BLaER1 (cell line): ENCODE data around the gene CACNA1C.

Experiments
- H3K27ac ChIP-seq: shearing (Covaris generic); formaldehyde crosslinking; 2 replicates; pipeline ENCODE4 v1.8.1; 2022
- H3K27me3 ChIP-seq: shearing (Covaris generic); formaldehyde crosslinking; 2 replicates; pipeline ENCODE4 v1.8.1; 2022
- H3K36me3 ChIP-seq: shearing (Covaris generic); formaldehyde crosslinking; 2 replicates; pipeline ENCODE4 v1.8.1; 2022
- H3K4me1 ChIP-seq: shearing (Covaris generic); formaldehyde crosslinking; 2 replicates; pipeline ENCODE4 v1.8.1; 2022
- H3K4me2 ChIP-seq: shearing (Covaris generic); formaldehyde crosslinking; 2 replicates; pipeline ENCODE4 v1.8.1; 2022
- H3K4me3 ChIP-seq: shearing (Covaris generic); formaldehyde crosslinking; 2 replicates; pipeline ENCODE4 v1.8.1; 2022
- H3K9ac ChIP-seq: shearing (Covaris generic); formaldehyde crosslinking; 2 replicates; pipeline ENCODE4 v1.8.1; 2022
- H3K9me3 ChIP-seq: shearing (Covaris generic); formaldehyde crosslinking; 2 replicates; pipeline ENCODE4 v1.8.1; 2022
- H4K20me1 ChIP-seq: shearing (Covaris generic); formaldehyde crosslinking; 2 replicates; pipeline ENCODE4 v1.8.1; 2022
- Cebpa-rat ChIP-seq: shearing (Covaris generic); IDR thresholded peaks from 2 replicates; pipeline ENCODE4 v1.8.1; 2022

CACNA1C gene

DNA sequence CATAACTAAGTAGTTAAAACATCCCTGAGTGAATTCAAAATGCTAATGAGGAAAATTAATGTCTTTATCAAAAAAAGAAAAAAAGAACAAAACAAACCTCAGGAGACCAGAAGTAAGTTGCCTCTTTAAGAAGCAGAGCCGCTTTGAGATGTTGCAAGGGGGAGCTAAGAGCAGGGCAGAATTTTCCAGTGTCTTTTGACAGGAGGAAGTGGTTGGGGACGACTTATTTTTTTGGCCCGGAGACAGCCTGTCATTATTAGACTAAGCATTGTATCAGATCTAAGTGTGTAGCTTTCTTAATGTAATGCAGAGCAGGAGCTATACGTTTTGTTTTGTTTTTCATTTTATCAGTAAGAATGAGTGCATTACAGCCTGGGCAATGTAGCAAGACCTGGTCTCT lies 206.6 kb downstream of the CACNA1C start:
- peaks cover 27% of the 10 kb centered on the region for H3K4me1 ChIP-seq
- peak overlapping the region; percentile 62 for H3K4me2 ChIP-seq
- H3K27me3 ChIP-seq: no peaks in the 10 kb centered on the region
- no peaks in the 10 kb centered on the region for H4K20me1 ChIP-seq
- no peak overlapping the region for H3K4me3 ChIP-seq
- H3K36me3 ChIP-seq: no peaks in the 10 kb centered on the region
- TF ChIP-seq Cebpa-rat: no peak
- H3K9ac ChIP-seq: peak overlapping the region; percentile 10; the same call in 1 of the 2 replicates
- H3K27ac ChIP-seq: no peak overlapping the region; the same call in 1 of the 2 replicates
- peaks cover 14% of the 10 kb centered on the region for H3K9me3 ChIP-seq

- H3K36me3 ChIP-seq: no peaks in the 10 kb centered on the region
- no peak overlapping the region for H3K9ac ChIP-seq
- no peak overlapping the region for H3K4me2 ChIP-seq
- no peak overlapping the region for H3K4me3 ChIP-seq
- H3K27me3 ChIP-seq: no peaks in the 10 kb centered on the region
- no peak overlapping the region for H3K27ac ChIP-seq
- H3K9me3 ChIP-seq: peaks cover 10% of the 10 kb centered on the region
- TF ChIP-seq Cebpa-rat: no peak
- H3K4me1 ChIP-seq: peaks cover 38% of the 10 kb centered on the region
- H4K20me1 ChIP-seq: no peaks in the 10 kb centered on the region
Observed at GRCh38 chr12:2260441-2260840, 207.7 kb downstream of the CACNA1C start.

GRCh38 chr12:2261708-2262107 lies 208.9 kb downstream of the CACNA1C start:
- Histone ChIP-seq H3K9ac (no peak overlapping the region), H3K27ac (no peak overlapping the region), H3K36me3 (no peaks in the 10 kb centered on the region), H3K27me3 (no peaks in the 10 kb centered on the region), H3K4me1 (peaks cover 45% of the 10 kb centered on the region), H3K4me3 (no peak overlapping the region), H3K9me3 (peaks cover 4% of the 10 kb centered on the region; the same call in 1 of the 2 replicates), H4K20me1 (no peaks in the 10 kb centered on the region), H3K4me2 (no peak overlapping the region)
- TF ChIP-seq Cebpa-rat: no peak

- Histone ChIP-seq H3K27me3 (no peaks in the 10 kb centered on the region), H4K20me1 (no peaks in the 10 kb centered on the region), H3K9ac (no peak overlapping the region), H3K4me2 (no peak overlapping the region), H3K36me3 (no peaks in the 10 kb centered on the region), H3K4me1 (peaks cover 45% of the 10 kb centered on the region), H3K27ac (no peak overlapping the region), H3K9me3 (no peaks in the 10 kb centered on the region), H3K4me3 (no peak overlapping the region)
- no peak for TF ChIP-seq Cebpa-rat
Observed at GRCh38 chr12:2262449-2262848, 209.7 kb downstream of the CACNA1C start.

GRCh38 chr12:2263901-2264300 lies 211.1 kb downstream of the CACNA1C start:
- Histone ChIP-seq H3K27me3 (no peaks in the 10 kb centered on the region), H3K36me3 (no peaks in the 10 kb centered on the region), H3K27ac (no peak overlapping the region), H3K4me1 (peaks cover 39% of the 10 kb centered on the region), H3K9ac (no peak overlapping the region), H4K20me1 (no peaks in the 10 kb centered on the region), H3K4me3 (no peak overlapping the region), H3K9me3 (no peaks in the 10 kb centered on the region), H3K4me2 (peak overlapping the region; percentile 59)
- no peak for TF ChIP-seq Cebpa-rat

DNA sequence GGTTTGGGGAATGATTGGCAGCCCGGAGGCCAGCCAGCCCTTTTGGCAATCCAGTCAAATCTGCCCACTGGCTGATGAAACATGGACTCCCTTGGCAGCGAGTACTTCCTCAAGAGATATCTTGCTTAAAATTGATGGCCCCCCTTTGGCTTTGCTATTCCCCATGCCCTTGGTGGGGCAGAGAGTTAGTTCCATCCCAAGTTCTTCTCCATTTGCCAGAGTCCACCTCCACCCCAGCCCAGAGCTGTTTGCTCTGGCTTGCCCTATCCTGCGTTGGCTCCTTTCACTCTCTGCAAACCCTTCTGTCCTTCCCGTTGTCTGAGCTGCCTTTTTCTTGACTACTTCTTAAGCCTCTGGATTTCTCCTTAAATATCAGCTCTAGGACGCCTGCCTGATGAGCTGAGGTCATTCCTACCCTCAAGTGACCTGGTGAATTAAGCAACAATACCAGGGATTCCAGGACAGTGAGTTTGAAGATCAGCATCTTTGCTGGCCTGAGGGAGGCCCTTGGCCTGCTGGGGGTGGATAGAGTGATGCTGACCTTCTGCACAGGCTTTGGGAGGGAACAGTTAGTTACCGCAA lies 212.0 kb downstream of the CACNA1C start:
- Histone ChIP-seq H3K9ac (no peak overlapping the region), H3K4me3 (no peak overlapping the region), H3K4me1 (peaks cover 31% of the 10 kb centered on the region), H3K4me2 (peak overlapping the region; percentile 59), H3K27ac (no peak overlapping the region), H3K36me3 (no peaks in the 10 kb centered on the region), H3K9me3 (no peaks in the 10 kb centered on the region), H3K27me3 (no peaks in the 10 kb centered on the region), H4K20me1 (no peaks in the 10 kb centered on the region)
- TF ChIP-seq Cebpa-rat: no peak

DNA sequence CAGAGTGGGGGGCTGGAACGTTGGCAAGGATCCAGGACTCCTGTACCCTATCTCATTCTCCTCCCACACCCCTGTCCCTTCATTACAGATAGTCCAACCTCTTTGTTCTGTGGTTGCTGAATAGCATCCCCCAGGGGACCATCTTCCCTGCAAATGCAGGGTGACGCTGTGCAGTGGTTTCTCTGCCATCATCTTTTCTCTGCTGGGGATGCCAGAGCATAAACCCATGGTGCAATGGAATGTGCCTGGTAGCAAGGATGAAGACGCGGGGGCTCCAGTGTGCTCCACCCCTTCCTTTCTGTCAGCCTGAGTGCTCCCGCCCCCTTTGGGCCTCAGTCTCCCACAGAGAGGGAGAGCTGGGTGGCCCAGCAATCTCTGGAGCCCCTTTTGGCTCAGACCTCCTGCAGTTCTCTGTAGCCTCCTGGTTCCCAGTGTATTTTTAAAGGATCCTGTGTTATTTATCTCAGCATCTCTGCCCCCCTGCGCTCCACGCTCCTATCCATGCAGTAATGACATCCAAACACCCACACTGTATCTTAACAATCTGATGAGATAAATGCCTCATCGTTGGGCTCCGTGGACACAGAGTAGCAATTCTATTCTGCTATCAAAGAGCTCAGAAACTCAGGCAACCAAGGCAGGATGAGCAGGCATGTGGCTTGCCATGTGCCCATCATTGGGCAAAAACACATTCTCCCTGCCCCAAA lies 212.8 kb downstream of the CACNA1C start:
- Histone ChIP-seq H4K20me1 (no peaks in the 10 kb centered on the region), H3K27ac (no peak overlapping the region), H3K9me3 (no peaks in the 10 kb centered on the region), H3K27me3 (no peaks in the 10 kb centered on the region), H3K4me3 (no peak overlapping the region), H3K36me3 (no peaks in the 10 kb centered on the region), H3K4me1 (peaks cover 27% of the 10 kb centered on the region), H3K9ac (no peak overlapping the region), H3K4me2 (peak overlapping the region; percentile 59)
- TF ChIP-seq Cebpa-rat: no peak

GRCh38 chr12:2266666-2267620 lies 214.2 kb downstream of the CACNA1C start:
- H4K20me1 ChIP-seq: no peaks in the 10 kb centered on the region
- H3K4me3 ChIP-seq: no peak overlapping the region
- no peak for TF ChIP-seq Cebpa-rat
- no peaks in the 10 kb centered on the region for H3K36me3 ChIP-seq
- no peak overlapping the region for H3K4me2 ChIP-seq
- H3K9ac ChIP-seq: no peak overlapping the region
- peaks cover 32% of the 10 kb centered on the region for H3K4me1 ChIP-seq
- H3K27ac ChIP-seq: no peak overlapping the region
- H3K9me3 ChIP-seq: no peaks in the 10 kb centered on the region
- no peaks in the 10 kb centered on the region for H3K27me3 ChIP-seq

DNA sequence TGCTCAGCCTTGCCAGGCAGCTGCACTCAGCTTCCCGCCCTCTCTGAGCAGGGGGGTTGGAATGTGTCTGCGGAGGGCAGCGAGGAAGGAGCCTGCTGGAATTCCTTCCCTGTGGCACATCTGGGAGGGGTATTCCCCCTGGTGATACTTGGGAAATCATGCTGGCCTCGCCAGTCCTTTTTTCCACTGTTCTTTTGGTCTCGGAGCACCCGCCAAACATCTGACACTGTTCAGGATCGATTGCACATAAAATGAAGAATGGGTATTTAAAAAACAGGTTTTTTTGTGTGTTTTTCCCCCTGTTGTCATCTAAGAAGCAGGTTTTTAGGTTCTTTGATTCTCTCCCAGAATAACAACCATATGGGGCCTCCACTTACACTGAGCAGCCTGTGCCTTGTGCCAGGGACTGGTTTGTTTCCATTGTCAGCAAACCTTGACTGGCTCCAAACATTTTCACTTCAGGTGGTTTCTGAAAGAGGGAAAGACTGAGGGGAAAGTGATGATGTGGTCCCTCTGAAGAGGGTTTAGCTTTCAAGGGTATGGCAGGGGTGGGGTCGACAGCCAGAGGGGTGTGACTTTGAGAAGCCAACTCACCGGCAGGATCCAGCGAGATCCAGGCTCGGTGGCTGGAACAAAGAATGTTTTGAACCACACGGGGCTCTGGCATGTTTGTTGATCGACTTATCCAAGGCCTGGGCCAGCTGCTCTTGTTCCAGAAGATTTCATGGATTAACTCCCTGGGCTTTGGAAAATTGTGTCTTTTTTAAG lies 215.1 kb downstream of the CACNA1C start:
- Histone ChIP-seq H3K27me3 (no peaks in the 10 kb centered on the region), H3K27ac (no peak overlapping the region), H3K4me3 (no peak overlapping the region), H3K9me3 (no peaks in the 10 kb centered on the region), H3K9ac (no peak overlapping the region), H3K4me2 (no peak overlapping the region), H3K36me3 (no peaks in the 10 kb centered on the region), H3K4me1 (peaks cover 32% of the 10 kb centered on the region), H4K20me1 (no peaks in the 10 kb centered on the region)
- no peak for TF ChIP-seq Cebpa-rat
